ACC112 (cell line): Measurements from ENCODE around the gene SNX33.

ENCODE experiments used
- H2AFZ ChIP-seq: fragments of 200-600 bp; sonication (generic); one replicate; pipeline ENCODE4 v1.6.0; 2017; ENCODE audit warnings: antibody characterized with exemption, low read length; ENCODE audit not compliant: unreplicated experiment
- H3K27ac ChIP-seq: fragments of 200-600 bp; sonication (generic); 2 replicates; pipeline ENCODE4 v1.5.1; 2014; ENCODE audit warnings: low read depth, mild to moderate bottlenecking, antibody characterized with exemption, low read length, moderate library complexity
- H3K27me3 ChIP-seq: fragments of 200-600 bp; sonication (generic); 2 replicates; pipeline ENCODE4 v1.6.1; 2014; ENCODE audit warnings: mild to moderate bottlenecking, antibody characterized with exemption, low read length, moderate library complexity, mixed read lengths; ENCODE audit not compliant: insufficient read depth
- H3K36me3 ChIP-seq: fragments of 200-600 bp; sonication (generic); 2 replicates; pipeline ENCODE4 v1.6.1; 2016; ENCODE audit warnings: mild to moderate bottlenecking, antibody characterized with exemption, low read length, moderate library complexity, mixed read lengths; ENCODE audit not compliant: insufficient read depth
- H3K4me1 ChIP-seq: fragments of 200-600 bp; sonication (generic); one replicate; pipeline ENCODE4 v1.6.1; 2016; ENCODE audit warnings: low read length, mixed read lengths; ENCODE audit not compliant: insufficient read depth, unreplicated experiment, control insufficient read depth
- H3K4me3 ChIP-seq: fragments of 200-600 bp; sonication (generic); 2 replicates; pipeline ENCODE4 v1.5.1; 2014; ENCODE audit warnings: mild to moderate bottlenecking, low read depth, low read length
- H3K79me2 ChIP-seq: fragments of 200-600 bp; sonication (generic); one replicate; pipeline ENCODE4 v1.6.0; 2016; ENCODE audit warnings: low read length; ENCODE audit not compliant: control insufficient read depth, unreplicated experiment, insufficient read depth

The SNX33 gene

GRCh38 chr15:75663931-75664421 lies 16.3 kb downstream of the SNX33 start:
- H3K4me1 ChIP-seq: peaks cover 58% of the 10 kb centered on the region

GRCh38 chr15:75666823-75667501 lies 19.2 kb downstream of the SNX33 start:
- H3K27ac ChIP-seq: peak overlapping the region; percentile 100
- no peaks in the 10 kb centered on the region for H3K27me3 ChIP-seq
- no peak overlapping the region for H2AFZ ChIP-seq
- H3K4me1 ChIP-seq: peaks cover 54% of the 10 kb centered on the region
- H3K4me3 ChIP-seq: peak overlapping the region; percentile 63; the same call in 1 of the 2 replicates
- no peaks in the 10 kb centered on the region for H3K79me2 ChIP-seq
- no peaks in the 10 kb centered on the region for H3K36me3 ChIP-seq

More at GRCh38 chr15:75663931-75664421, 16.3 kb downstream of the SNX33 start:
- Histone ChIP-seq H2AFZ (no peak overlapping the region), H3K4me3 (no peak overlapping the region), H3K36me3 (peaks cover under 1% of the 10 kb centered on the region; the same call in 1 of the 2 replicates), H3K27ac (no peak overlapping the region), H3K27me3 (no peaks in the 10 kb centered on the region), H3K79me2 (peaks cover 8% of the 10 kb centered on the region)

- H3K79me2 ChIP-seq: no peaks in the 10 kb centered on the region
- no peak overlapping the region for H3K4me3 ChIP-seq
- H3K27me3 ChIP-seq: no peaks in the 10 kb centered on the region
- peaks cover 78% of the 10 kb centered on the region for H3K4me1 ChIP-seq
- no peak overlapping the region for H2AFZ ChIP-seq
- no peaks in the 10 kb centered on the region for H3K36me3 ChIP-seq
- H3K27ac ChIP-seq: peak overlapping the region; percentile 57
Measured at GRCh38 chr15:75669191-75669878, 21.6 kb downstream of the SNX33 start.

GRCh38 chr15:75669879-75670212 lies 22.1 kb downstream of the SNX33 start:
- 0 out of 2 replicates have a peak overlapping the region, but pooled peaks have one; percentile 4 for H3K27ac ChIP-seq
- H3K4me1 ChIP-seq: peaks cover 83% of the 10 kb centered on the region
- H2AFZ ChIP-seq: no peak overlapping the region
- no peaks in the 10 kb centered on the region for H3K27me3 ChIP-seq
- H3K79me2 ChIP-seq: no peaks in the 10 kb centered on the region
- no peak overlapping the region for H3K4me3 ChIP-seq
- no peaks in the 10 kb centered on the region for H3K36me3 ChIP-seq

- no peaks in the 10 kb centered on the region for H3K36me3 ChIP-seq
- H3K27me3 ChIP-seq: no peaks in the 10 kb centered on the region
- H3K4me3 ChIP-seq: 0 out of 2 replicates have a peak overlapping the region, but pooled peaks have one; percentile 33
- H2AFZ ChIP-seq: no peak overlapping the region
- peak overlapping the region; percentile 94 for H3K27ac ChIP-seq
- H3K79me2 ChIP-seq: no peaks in the 10 kb centered on the region
- H3K4me1 ChIP-seq: peaks cover 70% of the 10 kb centered on the region
Measured at GRCh38 chr15:75671730-75672602, 24.3 kb downstream of the SNX33 start.

GRCh38 chr15:75672646-75673425 lies 25.1 kb downstream of the SNX33 start:
- H3K27ac ChIP-seq: peak overlapping the region; percentile 94
- H3K27me3 ChIP-seq: no peaks in the 10 kb centered on the region
- H3K4me3 ChIP-seq: peak overlapping the region; percentile 33
- no peak overlapping the region for H2AFZ ChIP-seq
- no peaks in the 10 kb centered on the region for H3K36me3 ChIP-seq
- H3K79me2 ChIP-seq: no peaks in the 10 kb centered on the region
- peaks cover 61% of the 10 kb centered on the region for H3K4me1 ChIP-seq

GRCh38 chr15:75673426-75674235 lies 25.9 kb downstream of the SNX33 start:
- Histone ChIP-seq H3K4me3 (peak overlapping the region; percentile 33), H3K27ac (peak overlapping the region; percentile 94), H2AFZ (no peak overlapping the region), H3K27me3 (no peaks in the 10 kb centered on the region), H3K79me2 (no peaks in the 10 kb centered on the region), H3K4me1 (peaks cover 58% of the 10 kb centered on the region), H3K36me3 (no peaks in the 10 kb centered on the region)

GRCh38 chr15:75674366-75674765 lies 26.7 kb downstream of the SNX33 start:
- H3K79me2 ChIP-seq: no peaks in the 10 kb centered on the region
- peak overlapping the region; percentile 94 for H3K27ac ChIP-seq
- H3K4me1 ChIP-seq: peaks cover 50% of the 10 kb centered on the region
- H2AFZ ChIP-seq: no peak overlapping the region
- no peaks in the 10 kb centered on the region for H3K36me3 ChIP-seq
- no peaks in the 10 kb centered on the region for H3K27me3 ChIP-seq
- H3K4me3 ChIP-seq: no peak overlapping the region

GRCh38 chr15:75675579-75676404 lies 28.1 kb downstream of the SNX33 start:
- Histone ChIP-seq H3K36me3 (no peaks in the 10 kb centered on the region), H3K4me3 (no peak overlapping the region), H2AFZ (no peak overlapping the region), H3K4me1 (peaks cover 41% of the 10 kb centered on the region), H3K27ac (no peak overlapping the region), H3K79me2 (no peaks in the 10 kb centered on the region), H3K27me3 (no peaks in the 10 kb centered on the region)
